NCI-H2107 treated with DMSO at 0.1 percent for 48 hours (cell line): ENCODE measurements around the gene GPR171.

ENCODE experiments used
- DNase-seq: peaks from one replicate; lab custom pipeline; 2025; ENCODE audit not compliant: unreplicated experiment; lab: John Stamatoyannopoulos, UW

The GPR171 gene

GRCh38 chr3:151214459-151214858 is 11.4 kb upstream of the GPR171 start:
- DNase-seq, result no peak

GRCh38 chr3:151213881-151214280 is 10.9 kb upstream of the GPR171 start:
- DNase-seq, result no peak

GRCh38 chr3:151213151-151213550 is 10.1 kb upstream of the GPR171 start:
- DNase-seq, result no peak

GRCh38 chr3:151210676-151211381 is 7.8 kb upstream of the GPR171 start:
- no peak for DNase-seq

- DNase-seq, result no peak
These were observed 6.6 kb upstream of the GPR171 start for GRCh38 chr3:151209654-151210053.

- DNase-seq, result no peak
These were observed 3.2 kb upstream of the GPR171 start for GRCh38 chr3:151206201-151206600.

GRCh38 chr3:151205482-151205881 is 2.5 kb upstream of the GPR171 start:
- no peak for DNase-seq

- no peak for DNase-seq
These were observed 1.8 kb upstream of the GPR171 start for GRCh38 chr3:151204530-151205402.

GRCh38 chr3:151201051-151201730 is 1.8 kb downstream of the GPR171 start:
- no peak for DNase-seq

- DNase-seq, result no peak
These were observed 2.4 kb downstream of the GPR171 start for GRCh38 chr3:151200586-151200985.

GRCh38 chr3:151199554-151200438 is 3.2 kb downstream of the GPR171 start:
- no peak for DNase-seq

- no peak for DNase-seq
These were observed 4.2 kb downstream of the GPR171 start for GRCh38 chr3:151198849-151199248.

GRCh38 chr3:151197981-151198767 is 4.8 kb downstream of the GPR171 start:
- DNase-seq, result no peak

- DNase-seq, result no peak
These were observed 5.8 kb downstream of the GPR171 start for GRCh38 chr3:151197228-151197627.

- DNase-seq, result no peak
These were observed 6.6 kb downstream of the GPR171 start for GRCh38 chr3:151196434-151196833.

- DNase-seq, result no peak
These were observed 7.2 kb downstream of the GPR171 start for GRCh38 chr3:151195826-151196225.

GRCh38 chr3:151192545-151192944 is 10.5 kb downstream of the GPR171 start:
- DNase-seq, result no peak

- no peak for DNase-seq
These were observed 11.9 kb downstream of the GPR171 start for GRCh38 chr3:151191095-151191494.

GRCh38 chr3:151183265-151183671 is 19.7 kb downstream of the GPR171 start:
- DNase-seq, result no peak
